ENCODE data around the gene DUSP14. TPM values are rescaled to one million over a fixed set of nuclear protein-coding genes. Genes with fewer than 3 reads are reported as not detected.

The DUSP14 gene
- polyA plus RNA-seq, 4 donors = 1.6 to 4.8 (median 3.2) TPM

- Histone ChIP-seq H3K9me3 (ENCODE audit: control insufficient read depth in 2 of 2, insufficient read depth in 1 of 2, low read depth in 1 of 2, low read length in 1 of 2) (no peaks in the 10 kb centered on the region), H3K27me3 (ENCODE audit: control insufficient read depth in 3 of 3, insufficient read depth in 3 of 3, low read length in 3 of 3) (no peaks in the 10 kb centered on the region), H3K4me3 (ENCODE audit: low read depth in 1 of 3, low read length in 3 of 3) (no peak overlapping the region), H3K27ac (ENCODE audit: low read depth in 1 of 3, low read length in 2 of 3) (no peak overlapping the region), H3K4me1 (ENCODE audit: control insufficient read depth in 3 of 3, insufficient read depth in 2 of 3, low read depth in 1 of 3, low read length in 2 of 3) (no peaks in the 10 kb centered on the region), H3K36me3 (ENCODE audit: control insufficient read depth in 3 of 3, insufficient read depth in 2 of 3, low read depth in 1 of 3, low read length in 3 of 3) (peaks cover 3 to 48% (median 10%) of the 10 kb centered on the region in 3 donors)
- 80 to 90% (median 88%) methylated on average over 10 of the region's 10 CpGs for WGBS, 3 donors
- DNase-seq (no peak), FAIRE-seq (no peak)
These were observed 24.0 kb downstream of the DUSP14 start for GRCh38 chr17:37513711-37514110.

- WGBS, 3 donors = 86 to 91% (median 90%) methylated on average over 6 of the region's 6 CpGs
- no peak overlapping the region for H3K27ac ChIP-seq (ENCODE audit: low read depth in 1 of 3, low read length in 2 of 3)
- no peaks in the 10 kb centered on the region for H3K9me3 ChIP-seq (ENCODE audit: control insufficient read depth in 2 of 2, insufficient read depth in 1 of 2, low read depth in 1 of 2, low read length in 1 of 2)
- H3K4me1 ChIP-seq (ENCODE audit: control insufficient read depth in 3 of 3, insufficient read depth in 2 of 3, low read depth in 1 of 3, low read length in 2 of 3) = no peaks in the 10 kb centered on the region
- no peaks in the 10 kb centered on the region for H3K27me3 ChIP-seq (ENCODE audit: control insufficient read depth in 3 of 3, insufficient read depth in 3 of 3, low read length in 3 of 3)
- peaks cover 3 to 57% (median 18%) of the 10 kb centered on the region in 3 donors for H3K36me3 ChIP-seq (ENCODE audit: control insufficient read depth in 3 of 3, insufficient read depth in 2 of 3, low read depth in 1 of 3, low read length in 3 of 3)
- no peak overlapping the region for H3K4me3 ChIP-seq (ENCODE audit: low read depth in 1 of 3, low read length in 3 of 3)
- FAIRE-seq (no peak), DNase-seq (no peak)
These were observed 26.5 kb downstream of the DUSP14 start for GRCh38 chr17:37516127-37516571.

GRCh38 chr17:37517881-37518280 lies 28.2 kb downstream of the DUSP14 start:
- H3K36me3 ChIP-seq (ENCODE audit: control insufficient read depth in 3 of 3, insufficient read depth in 2 of 3, low read depth in 1 of 3, low read length in 3 of 3) = peaks cover 3 to 61% (median 18%) of the 10 kb centered on the region in 3 donors
- no peaks in the 10 kb centered on the region for H3K27me3 ChIP-seq (ENCODE audit: control insufficient read depth in 3 of 3, insufficient read depth in 3 of 3, low read length in 3 of 3)
- H3K9me3 ChIP-seq (ENCODE audit: control insufficient read depth in 2 of 2, insufficient read depth in 1 of 2, low read depth in 1 of 2, low read length in 1 of 2) = no peaks in the 10 kb centered on the region
- no peak overlapping the region for H3K27ac ChIP-seq (ENCODE audit: low read depth in 1 of 3, low read length in 2 of 3)
- no peaks in the 10 kb centered on the region for H3K4me1 ChIP-seq (ENCODE audit: control insufficient read depth in 3 of 3, insufficient read depth in 2 of 3, low read depth in 1 of 3, low read length in 2 of 3)
- DNase-seq (no peak), FAIRE-seq (no peak)
- 94 to 97% (median 96%) methylated on average over 4 of the region's 4 CpGs for WGBS, 3 donors
- no peak overlapping the region for H3K4me3 ChIP-seq (ENCODE audit: low read depth in 1 of 3, low read length in 3 of 3)

GRCh38 chr17:37518826-37519225 lies 29.1 kb downstream of the DUSP14 start:
- H3K9me3 ChIP-seq (ENCODE audit: control insufficient read depth in 2 of 2, insufficient read depth in 1 of 2, low read depth in 1 of 2, low read length in 1 of 2) = no peaks in the 10 kb centered on the region
- peaks cover 3 to 65% (median 19%) of the 10 kb centered on the region in 3 donors for H3K36me3 ChIP-seq (ENCODE audit: control insufficient read depth in 3 of 3, insufficient read depth in 2 of 3, low read depth in 1 of 3, low read length in 3 of 3)
- no peak for FAIRE-seq
- H3K27me3 ChIP-seq (ENCODE audit: control insufficient read depth in 3 of 3, insufficient read depth in 3 of 3, low read length in 3 of 3) = no peaks in the 10 kb centered on the region
- no peak overlapping the region for H3K4me3 ChIP-seq (ENCODE audit: low read depth in 1 of 3, low read length in 3 of 3)
- no peak for DNase-seq
- 85 to 87% (median 86%) methylated on average over 8 of the region's 8 CpGs for WGBS, 3 donors
- H3K27ac ChIP-seq (ENCODE audit: low read depth in 1 of 3, low read length in 2 of 3) = no peak overlapping the region
- H3K4me1 ChIP-seq (ENCODE audit: control insufficient read depth in 3 of 3, insufficient read depth in 2 of 3, low read depth in 1 of 3, low read length in 2 of 3) = no peaks in the 10 kb centered on the region

- H3K27ac ChIP-seq (ENCODE audit: low read depth in 1 of 3, low read length in 2 of 3) = no peak overlapping the region
- 81 to 83% (median 83%) methylated on average over 5 of the region's 5 CpGs for WGBS, 3 donors
- DNase-seq (no peak), FAIRE-seq (no peak)
- H3K27me3 ChIP-seq (ENCODE audit: control insufficient read depth in 3 of 3, insufficient read depth in 3 of 3, low read length in 3 of 3) = no peaks in the 10 kb centered on the region
- H3K9me3 ChIP-seq (ENCODE audit: control insufficient read depth in 2 of 2, insufficient read depth in 1 of 2, low read depth in 1 of 2, low read length in 1 of 2) = no peaks in the 10 kb centered on the region
- H3K4me1 ChIP-seq (ENCODE audit: control insufficient read depth in 3 of 3, insufficient read depth in 2 of 3, low read depth in 1 of 3, low read length in 2 of 3) = no peaks in the 10 kb centered on the region
- peaks cover 3 to 64% (median 22%) of the 10 kb centered on the region in 3 donors for H3K36me3 ChIP-seq (ENCODE audit: control insufficient read depth in 3 of 3, insufficient read depth in 2 of 3, low read depth in 1 of 3, low read length in 3 of 3)
- H3K4me3 ChIP-seq (ENCODE audit: low read depth in 1 of 3, low read length in 3 of 3) = no peak overlapping the region
These were observed 29.7 kb downstream of the DUSP14 start for GRCh38 chr17:37519251-37519985.

- Histone ChIP-seq H3K36me3 (ENCODE audit: control insufficient read depth in 3 of 3, insufficient read depth in 2 of 3, low read depth in 1 of 3, low read length in 3 of 3) (peaks cover 3 to 62% (median 20%) of the 10 kb centered on the region in 3 donors), H3K4me1 (ENCODE audit: control insufficient read depth in 3 of 3, insufficient read depth in 2 of 3, low read depth in 1 of 3, low read length in 2 of 3) (no peaks in the 10 kb centered on the region), H3K4me3 (ENCODE audit: low read depth in 1 of 3, low read length in 3 of 3) (no peak overlapping the region), H3K27me3 (ENCODE audit: control insufficient read depth in 3 of 3, insufficient read depth in 3 of 3, low read length in 3 of 3) (no peaks in the 10 kb centered on the region), H3K9me3 (ENCODE audit: control insufficient read depth in 2 of 2, insufficient read depth in 1 of 2, low read depth in 1 of 2, low read length in 1 of 2) (no peaks in the 10 kb centered on the region), H3K27ac (ENCODE audit: low read depth in 1 of 3, low read length in 2 of 3) (no peak overlapping the region)
- DNase-seq (no peak), FAIRE-seq (no peak)
- WGBS, 3 donors = 86 to 93% (median 91%) methylated on average over 8 of the region's 8 CpGs
These were observed 30.5 kb downstream of the DUSP14 start for GRCh38 chr17:37520174-37520573.

GRCh38 chr17:37521821-37522220 lies 32.1 kb downstream of the DUSP14 start:
- H3K4me1 ChIP-seq (ENCODE audit: control insufficient read depth in 3 of 3, insufficient read depth in 2 of 3, low read depth in 1 of 3, low read length in 2 of 3) = no peaks in the 10 kb centered on the region
- 91 to 97% (median 96%) methylated on average over 5 of the region's 5 CpGs for WGBS, 3 donors
- DNase-seq (no peak), FAIRE-seq (no peak)
- no peaks in the 10 kb centered on the region for H3K9me3 ChIP-seq (ENCODE audit: control insufficient read depth in 2 of 2, insufficient read depth in 1 of 2, low read depth in 1 of 2, low read length in 1 of 2)
- no peak overlapping the region for H3K4me3 ChIP-seq (ENCODE audit: low read depth in 1 of 3, low read length in 3 of 3)
- no peak overlapping the region for H3K27ac ChIP-seq (ENCODE audit: low read depth in 1 of 3, low read length in 2 of 3)
- H3K27me3 ChIP-seq (ENCODE audit: control insufficient read depth in 3 of 3, insufficient read depth in 3 of 3, low read length in 3 of 3) = no peaks in the 10 kb centered on the region
- H3K36me3 ChIP-seq (ENCODE audit: control insufficient read depth in 3 of 3, insufficient read depth in 2 of 3, low read depth in 1 of 3, low read length in 3 of 3) = peaks cover 3 to 61% (median 20%) of the 10 kb centered on the region in 3 donors

GRCh38 chr17:37523715-37524219 lies 34.1 kb downstream of the DUSP14 start:
- Histone ChIP-seq H3K27ac (ENCODE audit: low read depth in 1 of 3, low read length in 2 of 3) (no peak overlapping the region), H3K36me3 (ENCODE audit: control insufficient read depth in 3 of 3, insufficient read depth in 2 of 3, low read depth in 1 of 3, low read length in 3 of 3) (peaks cover 3 to 47% (median 14%) of the 10 kb centered on the region in 3 donors), H3K4me3 (ENCODE audit: low read depth in 1 of 3, low read length in 3 of 3) (no peak overlapping the region), H3K4me1 (ENCODE audit: control insufficient read depth in 3 of 3, insufficient read depth in 2 of 3, low read depth in 1 of 3, low read length in 2 of 3) (no peaks in the 10 kb centered on the region), H3K9me3 (ENCODE audit: control insufficient read depth in 2 of 2, insufficient read depth in 1 of 2, low read depth in 1 of 2, low read length in 1 of 2) (no peaks in the 10 kb centered on the region), H3K27me3 (ENCODE audit: control insufficient read depth in 3 of 3, insufficient read depth in 3 of 3, low read length in 3 of 3) (no peaks in the 10 kb centered on the region)
- no peak for DNase-seq
- FAIRE-seq = no peak
- WGBS, 3 donors = 83 to 94% (median 93%) methylated on average over 8 of the region's 8 CpGs
